ENCODE data around the gene EIF5A. TPM values are rescaled to one million over a fixed set of nuclear protein-coding genes. Genes with fewer than 3 reads are reported as not detected.

Gene EIF5A
- total and polyA plus RNA-seq, 2 donors = 305 to 324 TPM

DNA sequence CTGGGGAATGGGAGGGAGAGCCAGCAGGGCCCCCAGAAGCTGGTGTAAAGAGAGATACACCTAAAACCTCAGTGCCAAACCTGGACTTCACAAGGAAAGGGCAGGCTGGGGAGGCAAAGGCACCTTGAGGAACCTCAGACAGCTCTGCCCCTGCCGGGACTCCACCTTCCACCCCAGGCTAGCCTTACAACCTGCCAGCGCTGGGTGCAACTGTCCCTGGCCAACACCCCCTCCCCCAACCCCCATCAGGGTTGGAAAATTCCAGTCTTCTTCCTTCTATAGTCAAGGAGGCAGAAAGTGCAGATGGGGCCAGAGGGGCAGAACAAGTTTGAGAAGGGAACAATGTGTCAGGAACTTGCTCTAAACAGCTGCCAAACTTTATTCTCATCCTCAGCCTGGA is 15.2 kb upstream of the EIF5A start:
- DNase-seq (ENCODE audit: low read depth in 6 of 9, low spot score in 9 of 9) = no peak
- no peaks in the 10 kb centered on the region for H3K36me3 ChIP-seq (ENCODE audit: control insufficient read depth in 2 of 2, insufficient read depth in 2 of 2, low read length in 1 of 2)
- no peak overlapping the region for H3K27ac ChIP-seq (ENCODE audit: low read depth in 1 of 2, low read length in 1 of 2)
- no peak overlapping the region for H3K4me3 ChIP-seq (ENCODE audit: low read length in 2 of 2)
- H3K9me3 ChIP-seq (ENCODE audit: control insufficient read depth in 2 of 2, insufficient read depth in 1 of 2, low read length in 1 of 2) = no peaks in the 10 kb centered on the region
- H3K27me3 ChIP-seq (ENCODE audit: control insufficient read depth in 2 of 2, insufficient read depth in 1 of 2, low read length in 1 of 2) = peaks cover 29 to 90% of the 10 kb centered on the region in 2 donors
- 95% methylated on average over 2 of the region's 2 CpGs for WGBS
- H3K4me1 ChIP-seq (ENCODE audit: control insufficient read depth in 2 of 2, insufficient read depth in 2 of 2, low read length in 2 of 2) = peaks cover 24 to 38% of the 10 kb centered on the region in 2 donors

DNA sequence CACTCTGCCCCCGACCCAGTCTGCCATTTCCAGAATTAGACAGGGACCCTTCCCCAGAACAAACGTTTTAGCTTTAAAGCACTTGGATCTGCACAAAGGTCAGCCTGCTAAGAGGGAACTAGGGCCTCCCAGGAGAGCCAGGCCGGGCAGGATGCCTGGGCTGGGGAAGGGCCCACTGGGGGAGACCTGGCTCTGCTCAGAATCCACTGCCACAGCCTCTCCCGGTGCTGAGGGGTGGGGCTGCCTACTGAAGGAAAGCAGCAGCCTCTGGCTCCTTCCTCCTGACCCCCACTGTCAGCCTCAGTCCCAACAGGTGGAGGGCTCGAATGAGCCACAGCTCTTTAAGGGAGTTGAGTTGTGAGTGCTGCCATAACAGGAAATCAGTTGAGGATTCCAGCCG is 14.7 kb upstream of the EIF5A start:
- H3K4me1 ChIP-seq (ENCODE audit: control insufficient read depth in 2 of 2, insufficient read depth in 2 of 2, low read length in 2 of 2) = peaks cover 24 to 38% of the 10 kb centered on the region in 2 donors

DNA sequence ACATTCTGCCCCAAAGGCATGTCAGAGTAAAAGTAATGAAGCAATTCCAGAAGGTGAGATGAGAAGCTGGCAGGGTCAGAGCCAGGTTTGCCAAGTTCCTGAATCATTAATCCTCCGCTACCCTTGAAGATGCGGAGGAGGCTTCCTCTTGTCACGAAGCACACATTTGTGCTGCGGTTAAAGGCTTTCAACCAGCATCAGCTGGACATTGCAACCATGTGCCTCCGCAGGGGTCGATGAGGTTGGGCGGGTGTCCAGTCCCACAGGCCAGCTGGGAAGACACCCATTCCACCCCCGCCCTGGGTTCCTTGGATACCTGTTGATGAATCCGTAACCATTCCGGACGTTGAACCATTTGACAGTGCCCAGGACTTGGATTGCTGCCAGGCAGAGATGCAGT is 14.3 kb upstream of the EIF5A start:
- Histone ChIP-seq H3K4me3 (ENCODE audit: low read length in 2 of 2) (no peak overlapping the region), H3K9me3 (ENCODE audit: control insufficient read depth in 2 of 2, insufficient read depth in 1 of 2, low read length in 1 of 2) (no peaks in the 10 kb centered on the region), H3K36me3 (ENCODE audit: control insufficient read depth in 2 of 2, insufficient read depth in 2 of 2, low read length in 1 of 2) (no peaks in the 10 kb centered on the region), H3K27me3 (ENCODE audit: control insufficient read depth in 2 of 2, insufficient read depth in 1 of 2, low read length in 1 of 2) (peaks cover 29 to 85% of the 10 kb centered on the region in 2 donors), H3K4me1 (ENCODE audit: control insufficient read depth in 2 of 2, insufficient read depth in 2 of 2, low read length in 2 of 2) (peaks cover 24 to 38% of the 10 kb centered on the region in 2 donors), H3K27ac (ENCODE audit: low read depth in 1 of 2, low read length in 1 of 2) (no peak overlapping the region)
- DNase-seq (ENCODE audit: low read depth in 6 of 9, low spot score in 9 of 9) = no peak
- WGBS = 94% methylated on average over 11 of the region's 11 CpGs

More for the DNA sequence above, 14.7 kb upstream of the EIF5A start:
- H3K36me3 ChIP-seq (ENCODE audit: control insufficient read depth in 2 of 2, insufficient read depth in 2 of 2, low read length in 1 of 2) = no peaks in the 10 kb centered on the region
- WGBS = 46% methylated on average over 6 of the region's 6 CpGs
- H3K4me3 ChIP-seq (ENCODE audit: low read length in 2 of 2) = no peak overlapping the region
- no peak for DNase-seq (ENCODE audit: low read depth in 6 of 9, low spot score in 9 of 9)
- no peak overlapping the region for H3K27ac ChIP-seq (ENCODE audit: low read depth in 1 of 2, low read length in 1 of 2)
- H3K9me3 ChIP-seq (ENCODE audit: control insufficient read depth in 2 of 2, insufficient read depth in 1 of 2, low read length in 1 of 2) = no peaks in the 10 kb centered on the region
- H3K27me3 ChIP-seq (ENCODE audit: control insufficient read depth in 2 of 2, insufficient read depth in 1 of 2, low read length in 1 of 2) = peaks cover 29 to 87% of the 10 kb centered on the region in 2 donors

DNA sequence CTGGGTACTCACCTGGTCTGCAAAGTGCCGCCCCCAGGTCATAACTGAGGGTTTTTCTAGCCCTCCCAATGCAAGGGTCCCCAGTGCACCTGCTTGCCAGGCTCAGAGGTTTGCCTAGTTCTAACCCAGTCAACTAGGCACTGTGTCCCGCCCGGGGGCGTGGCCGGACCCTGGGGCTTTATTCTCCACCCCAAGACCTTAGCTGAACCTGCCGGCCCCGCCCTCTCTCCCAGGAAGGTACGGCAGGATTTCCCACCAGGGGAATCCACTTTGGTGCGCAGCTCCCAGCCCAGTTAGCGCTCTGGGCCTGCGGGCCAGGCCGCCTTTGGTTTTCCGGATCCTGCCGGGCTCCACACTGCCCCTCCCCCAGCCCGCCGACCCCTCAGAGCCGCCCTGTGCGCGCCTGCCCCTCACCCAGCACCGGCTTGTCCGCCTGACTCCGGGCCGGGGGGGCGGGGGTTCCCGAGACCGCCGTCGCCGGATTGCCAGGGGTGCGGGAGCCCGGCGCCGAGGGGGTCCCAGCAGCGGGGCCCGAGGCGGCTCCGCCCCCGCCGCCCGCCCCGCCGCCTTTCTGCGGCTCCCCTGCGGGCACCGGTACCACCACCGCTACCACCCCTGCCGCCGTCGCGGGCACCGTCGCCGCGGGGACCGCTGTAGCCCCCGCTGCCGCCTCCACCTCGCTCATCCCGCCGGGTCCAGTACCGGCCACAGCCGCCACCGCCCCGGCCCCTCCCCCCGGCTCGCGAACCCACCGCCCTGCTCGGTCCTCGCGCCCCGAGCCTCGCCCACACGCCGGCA is 13.4 kb upstream of the EIF5A start:
- no peak overlapping the region for H3K27ac ChIP-seq (ENCODE audit: low read depth in 1 of 2, low read length in 1 of 2)
- DNase-seq (ENCODE audit: low read depth in 6 of 9, low spot score in 9 of 9) = no peak
- peaks cover 29 to 86% of the 10 kb centered on the region in 2 donors for H3K27me3 ChIP-seq (ENCODE audit: control insufficient read depth in 2 of 2, insufficient read depth in 1 of 2, low read length in 1 of 2)
- no peaks in the 10 kb centered on the region for H3K36me3 ChIP-seq (ENCODE audit: control insufficient read depth in 2 of 2, insufficient read depth in 2 of 2, low read length in 1 of 2)
- no peaks in the 10 kb centered on the region for H3K9me3 ChIP-seq (ENCODE audit: control insufficient read depth in 2 of 2, insufficient read depth in 1 of 2, low read length in 1 of 2)
- peak overlapping the region in 1 of 2 donors; percentile 38 for H3K4me3 ChIP-seq (ENCODE audit: low read length in 2 of 2)
- peaks cover 24 to 38% of the 10 kb centered on the region in 2 donors for H3K4me1 ChIP-seq (ENCODE audit: control insufficient read depth in 2 of 2, insufficient read depth in 2 of 2, low read length in 2 of 2)
- WGBS = 5% methylated on average over 75 of the region's 75 CpGs

DNA sequence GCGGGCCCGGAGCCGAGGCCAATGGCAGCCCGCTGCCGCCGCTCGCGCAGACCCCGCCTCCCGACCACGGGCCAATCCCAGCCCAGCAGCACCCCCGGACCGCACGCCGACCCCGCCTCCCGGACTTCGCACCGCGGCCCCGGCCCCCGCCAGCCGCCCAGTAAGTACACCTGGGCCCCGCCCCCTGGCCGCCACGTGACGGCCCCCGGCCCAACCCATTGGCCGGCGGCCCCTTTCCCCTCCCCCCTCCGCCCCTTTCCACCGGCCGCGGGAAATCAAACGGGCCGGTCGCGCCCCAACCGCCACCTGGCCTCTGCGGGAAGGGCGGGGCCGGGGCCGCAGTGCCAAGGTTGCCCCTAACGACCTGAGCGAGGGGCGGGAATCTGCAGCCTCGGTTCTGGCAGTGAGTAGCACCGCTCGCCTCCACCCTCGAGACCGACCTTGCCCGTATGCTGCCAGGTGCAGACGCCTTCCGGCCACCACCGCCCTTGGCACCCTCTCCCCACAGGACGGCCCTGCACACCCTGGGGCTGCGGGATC is 12.7 kb upstream of the EIF5A start, which contains the start of gene YBX2:
YBX2 (minus strand) TSS at position 26 of the 540 bp plus-strand sequence. CDS start 139 bp downstream, outside the sequence.
- Histone ChIP-seq H3K4me1 (ENCODE audit: control insufficient read depth in 2 of 2, insufficient read depth in 2 of 2, low read length in 2 of 2) (peaks cover 24 to 38% of the 10 kb centered on the region in 2 donors), H3K27ac (ENCODE audit: low read depth in 1 of 2, low read length in 1 of 2) (no peak within 1 kb of the TSS), H3K27me3 (ENCODE audit: control insufficient read depth in 2 of 2, insufficient read depth in 1 of 2, low read length in 1 of 2) (peaks cover 29 to 80% of the 10 kb centered on the region in 2 donors), H3K9me3 (ENCODE audit: control insufficient read depth in 2 of 2, insufficient read depth in 1 of 2, low read length in 1 of 2) (no peaks in the 10 kb centered on the region), H3K4me3 (ENCODE audit: low read length in 2 of 2) (peak within 1 kb of the TSS in 1 of 2 donors; percentile 38), H3K36me3 (ENCODE audit: control insufficient read depth in 2 of 2, insufficient read depth in 2 of 2, low read length in 1 of 2) (no peaks in the 10 kb centered on the region)
- under 1% methylated on average over 57 of the region's 57 CpGs for WGBS
- peak in 4 of 9 donors; percentile 52 to 69 (median 67) for DNase-seq (ENCODE audit: low read depth in 6 of 9, low spot score in 9 of 9)

DNA sequence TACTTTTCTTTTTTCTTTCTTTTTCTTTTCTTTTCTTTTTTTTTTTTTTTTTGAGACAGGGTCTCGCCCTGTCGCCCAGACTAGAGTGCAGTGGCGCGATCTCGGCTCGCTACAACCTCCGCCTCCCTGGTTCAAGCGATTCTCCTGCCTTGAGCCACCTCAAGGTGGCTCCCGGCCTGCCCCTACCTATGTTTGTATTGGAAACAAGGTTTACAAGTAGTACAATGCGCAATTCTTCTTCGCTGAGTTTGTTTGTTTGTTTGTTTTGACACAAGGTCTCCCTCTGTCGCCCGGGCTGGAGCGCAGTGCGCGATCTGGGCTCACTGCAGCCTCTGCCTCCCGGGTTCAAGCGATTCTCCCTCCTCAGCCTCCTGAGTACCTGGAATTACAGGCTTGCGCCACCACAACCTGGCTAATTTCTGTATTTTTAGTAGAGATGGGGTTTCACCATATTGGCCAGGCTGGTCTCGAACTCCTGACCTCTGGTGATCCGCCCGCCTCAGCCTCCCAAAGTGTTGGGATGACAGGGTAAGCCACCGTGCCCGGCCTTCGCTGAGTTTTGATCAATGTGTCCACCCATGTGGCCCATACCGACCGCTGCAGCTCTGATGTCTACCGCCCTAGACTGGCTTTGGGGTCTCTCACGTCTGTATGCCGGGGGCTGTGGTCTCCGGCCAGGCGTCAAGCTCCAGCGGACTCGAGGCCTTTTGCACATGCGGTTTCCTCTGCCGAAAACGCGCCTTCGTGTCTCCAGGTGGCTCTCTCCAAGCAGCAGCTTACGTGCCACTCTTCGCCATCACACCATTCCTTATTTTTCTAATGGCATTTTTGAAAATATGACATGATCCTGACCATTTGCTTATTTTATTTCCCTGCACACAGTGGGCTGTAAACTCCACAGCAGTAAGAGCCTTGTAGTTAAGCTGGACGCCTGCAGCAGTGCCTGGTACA is 11.9 kb upstream of the EIF5A start:
- Histone ChIP-seq H3K4me1 (ENCODE audit: control insufficient read depth in 2 of 2, insufficient read depth in 2 of 2, low read length in 2 of 2) (peaks cover 24 to 38% of the 10 kb centered on the region in 2 donors), H3K27ac (ENCODE audit: low read depth in 1 of 2, low read length in 1 of 2) (no peak overlapping the region), H3K27me3 (ENCODE audit: control insufficient read depth in 2 of 2, insufficient read depth in 1 of 2, low read length in 1 of 2) (peaks cover 29 to 71% of the 10 kb centered on the region in 2 donors), H3K4me3 (ENCODE audit: low read length in 2 of 2) (peak overlapping the region in 1 of 2 donors; percentile 38), H3K9me3 (ENCODE audit: control insufficient read depth in 2 of 2, insufficient read depth in 1 of 2, low read length in 1 of 2) (no peaks in the 10 kb centered on the region), H3K36me3 (ENCODE audit: control insufficient read depth in 2 of 2, insufficient read depth in 2 of 2, low read length in 1 of 2) (no peaks in the 10 kb centered on the region)
- DNase-seq (ENCODE audit: low read depth in 6 of 9, low spot score in 9 of 9) = no peak
- WGBS = 52% methylated on average over 42 of the region's 42 CpGs

DNA sequence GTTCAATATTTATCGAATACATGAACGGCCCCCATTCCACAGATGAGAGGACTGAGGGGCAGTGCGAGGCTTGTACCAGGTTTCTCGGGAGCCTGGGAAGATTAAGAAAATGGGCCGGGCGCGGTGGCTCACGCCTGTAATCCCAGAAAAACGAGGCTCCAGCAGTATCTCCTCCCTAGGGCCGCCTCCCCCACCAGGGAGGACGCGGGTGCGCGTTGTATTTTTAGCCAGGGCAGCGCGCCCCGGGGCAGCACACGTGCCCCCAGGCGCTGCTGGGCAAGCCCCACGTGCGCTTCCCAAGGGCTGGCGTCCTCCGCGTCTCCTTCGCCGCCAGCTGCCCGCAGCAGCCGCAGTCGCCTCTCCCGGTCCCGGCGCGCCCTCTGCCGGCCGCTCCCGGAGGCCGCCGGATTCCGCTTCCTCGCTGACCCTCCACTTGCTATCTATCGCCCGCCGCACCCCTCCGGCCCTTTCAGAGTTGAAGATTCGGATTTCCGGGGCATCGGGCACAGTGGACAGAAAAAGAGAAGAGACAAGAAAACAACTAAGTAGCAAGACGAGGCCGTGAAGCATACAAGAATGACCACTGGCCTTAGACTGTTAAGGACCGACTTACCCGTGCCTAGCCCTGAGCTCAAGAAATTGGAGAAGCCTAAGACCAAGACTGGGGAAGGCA is 11.1 kb upstream of the EIF5A start:
- H3K27ac ChIP-seq (ENCODE audit: low read depth in 1 of 2, low read length in 1 of 2) = no peak overlapping the region
- peaks cover 26 to 63% of the 10 kb centered on the region in 2 donors for H3K27me3 ChIP-seq (ENCODE audit: control insufficient read depth in 2 of 2, insufficient read depth in 1 of 2, low read length in 1 of 2)

DNA sequence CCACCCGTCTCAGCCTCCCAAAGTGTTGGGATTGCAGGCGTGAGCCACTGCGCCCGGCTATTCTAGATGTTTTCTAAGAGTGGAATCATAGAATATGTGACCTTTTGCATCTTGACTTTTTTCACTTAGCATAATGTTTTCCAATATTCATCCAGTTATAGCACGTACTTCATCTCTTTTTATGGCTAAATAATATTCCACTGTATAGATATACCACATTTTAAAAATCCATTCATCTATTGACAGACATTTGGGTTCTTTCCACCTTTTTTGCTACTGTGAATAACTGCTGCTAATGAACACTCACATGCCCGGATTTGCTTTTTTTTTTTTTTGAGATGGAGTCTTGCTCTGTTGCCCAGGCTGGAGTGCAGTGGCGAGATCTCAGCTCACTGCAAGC is 3.2 kb upstream of the EIF5A start:
- Histone ChIP-seq H3K4me1 (ENCODE audit: control insufficient read depth in 2 of 2, insufficient read depth in 2 of 2, low read length in 2 of 2) (peaks cover 11 to 13% of the 10 kb centered on the region in 2 donors), H3K4me3 (ENCODE audit: low read length in 2 of 2) (no peak overlapping the region), H3K27me3 (ENCODE audit: control insufficient read depth in 2 of 2, insufficient read depth in 1 of 2, low read length in 1 of 2) (no peaks in the 10 kb centered on the region), H3K9me3 (ENCODE audit: control insufficient read depth in 2 of 2, insufficient read depth in 1 of 2, low read length in 1 of 2) (no peaks in the 10 kb centered on the region), H3K27ac (ENCODE audit: low read depth in 1 of 2, low read length in 1 of 2) (no peak overlapping the region), H3K36me3 (ENCODE audit: control insufficient read depth in 2 of 2, insufficient read depth in 2 of 2, low read length in 1 of 2) (peaks cover 0 to under 1% of the 10 kb centered on the region in 2 donors)
- WGBS = 98% methylated on average over 7 of the region's 7 CpGs
- DNase-seq (ENCODE audit: low read depth in 6 of 9, low spot score in 9 of 9) = no peak

More for the DNA sequence above, 11.1 kb upstream of the EIF5A start:
- H3K36me3 ChIP-seq (ENCODE audit: control insufficient read depth in 2 of 2, insufficient read depth in 2 of 2, low read length in 1 of 2) = no peaks in the 10 kb centered on the region
- peaks cover 24 to 38% of the 10 kb centered on the region in 2 donors for H3K4me1 ChIP-seq (ENCODE audit: control insufficient read depth in 2 of 2, insufficient read depth in 2 of 2, low read length in 2 of 2)
- H3K4me3 ChIP-seq (ENCODE audit: low read length in 2 of 2) = peak overlapping the region in 1 of 2 donors; percentile 5
- no peaks in the 10 kb centered on the region for H3K9me3 ChIP-seq (ENCODE audit: control insufficient read depth in 2 of 2, insufficient read depth in 1 of 2, low read length in 1 of 2)
- 6% methylated on average over 51 of the region's 51 CpGs for WGBS
- DNase-seq (ENCODE audit: low read depth in 6 of 9, low spot score in 9 of 9) = peak in 3 of 9 donors; percentile 56 to 71 (median 63)
